ENCODE measurements around the gene GRAMD1A. TPM values are rescaled to one million over a fixed set of nuclear protein-coding genes. Genes with fewer than 3 reads are reported as not detected.
A peak's percentile ranks its signal among the peaks of the same experiment; 100 is the strongest.
"Not testable (repeated sequence)": the region's sequence is repeated elsewhere in the genome, so short reads cannot be mapped to it uniquely, and the experiment has no call there.

The GRAMD1A gene
- total RNA-seq, 2 donors from 2014 or later = 115 to 137 TPM

DNA sequence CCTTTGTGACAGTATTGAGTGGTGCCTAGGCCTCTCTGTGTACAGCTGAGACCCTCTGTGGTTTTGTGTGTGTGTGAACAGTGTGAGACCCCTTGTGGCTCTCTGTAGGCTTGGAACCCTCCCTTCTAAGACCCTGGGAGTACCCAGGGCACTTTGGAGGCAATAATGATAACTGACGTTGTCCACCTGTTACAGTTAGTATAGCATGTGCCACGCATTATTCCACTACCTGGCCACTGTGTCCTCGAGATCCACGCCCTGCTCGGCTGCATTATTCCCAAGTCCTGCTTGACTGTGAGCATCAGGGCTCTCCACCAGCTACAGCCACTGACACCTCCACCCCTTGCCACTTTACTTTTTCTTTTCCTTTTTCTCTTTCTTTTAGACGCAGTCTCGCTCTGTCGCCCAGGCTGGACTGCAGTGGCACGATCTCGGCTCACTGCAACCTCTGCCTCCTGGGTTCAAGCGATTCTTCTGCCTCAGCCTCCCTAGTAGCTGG lies 2.0 kb downstream of the GRAMD1A start:
- peak; percentile 35 for DNase-seq
- TF ChIP-seq, protein P1, sequence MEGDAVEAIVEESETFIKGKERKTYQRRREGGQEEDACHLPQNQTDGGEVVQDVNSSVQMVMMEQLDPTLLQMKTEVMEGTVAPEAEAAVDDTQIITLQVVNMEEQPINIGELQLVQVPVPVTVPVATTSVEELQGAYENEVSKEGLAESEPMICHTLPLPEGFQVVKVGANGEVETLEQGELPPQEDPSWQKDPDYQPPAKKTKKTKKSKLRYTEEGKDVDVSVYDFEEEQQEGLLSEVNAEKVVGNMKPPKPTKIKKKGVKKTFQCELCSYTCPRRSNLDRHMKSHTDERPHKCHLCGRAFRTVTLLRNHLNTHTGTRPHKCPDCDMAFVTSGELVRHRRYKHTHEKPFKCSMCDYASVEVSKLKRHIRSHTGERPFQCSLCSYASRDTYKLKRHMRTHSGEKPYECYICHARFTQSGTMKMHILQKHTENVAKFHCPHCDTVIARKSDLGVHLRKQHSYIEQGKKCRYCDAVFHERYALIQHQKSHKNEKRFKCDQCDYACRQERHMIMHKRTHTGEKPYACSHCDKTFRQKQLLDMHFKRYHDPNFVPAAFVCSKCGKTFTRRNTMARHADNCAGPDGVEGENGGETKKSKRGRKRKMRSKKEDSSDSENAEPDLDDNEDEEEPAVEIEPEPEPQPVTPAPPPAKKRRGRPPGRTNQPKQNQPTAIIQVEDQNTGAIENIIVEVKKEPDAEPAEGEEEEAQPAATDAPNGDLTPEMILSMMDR (conservative IDR thresholded peaks at IDR 0.05) = no peak
- H3K9ac ChIP-seq (ENCODE audit: extremely low read depth, low read length, poor library complexity, severe bottlenecking) = no peak overlapping the region
- 91 to 95% methylated on average over 9 to 11 of the region's 11 CpGs for WGBS, 2 experiments (ENCODE audit: insufficient coverage in 1 of 2, insufficient read length in 1 of 2)
- Mint-ChIP-seq H3K4me3 (peak overlapping the region; percentile 85), H3K4me1 (peaks cover 43% of the 10 kb centered on the region), H3K36me3 (ENCODE audit: low read depth) (peaks cover 30% of the 10 kb centered on the region), H3K27ac (peak overlapping the region; percentile 84), H3K9me3 (no peaks in the 10 kb centered on the region), H3K27me3 (ENCODE audit: insufficient read depth) (no peaks in the 10 kb centered on the region)
- H3K27ac ChIP-seq (ENCODE audit: low read depth, low read length) = no peak overlapping the region
- peaks cover 12% of the 10 kb centered on the region for H3K36me3 ChIP-seq (ENCODE audit: control insufficient read depth, insufficient read depth, low read length)
- H3K9me3 ChIP-seq (ENCODE audit: control insufficient read depth, low read length) = no peaks in the 10 kb centered on the region
- no peaks in the 10 kb centered on the region for H3K4me1 ChIP-seq (ENCODE audit: control insufficient read depth, insufficient read depth, low read length)
- H3K4me3 ChIP-seq (ENCODE audit: low read length) = peak overlapping the region; percentile 93
- no peaks in the 10 kb centered on the region for H3K27me3 ChIP-seq (ENCODE audit: control insufficient read depth, insufficient read depth, low read length, poor library complexity, severe bottlenecking)

DNA sequence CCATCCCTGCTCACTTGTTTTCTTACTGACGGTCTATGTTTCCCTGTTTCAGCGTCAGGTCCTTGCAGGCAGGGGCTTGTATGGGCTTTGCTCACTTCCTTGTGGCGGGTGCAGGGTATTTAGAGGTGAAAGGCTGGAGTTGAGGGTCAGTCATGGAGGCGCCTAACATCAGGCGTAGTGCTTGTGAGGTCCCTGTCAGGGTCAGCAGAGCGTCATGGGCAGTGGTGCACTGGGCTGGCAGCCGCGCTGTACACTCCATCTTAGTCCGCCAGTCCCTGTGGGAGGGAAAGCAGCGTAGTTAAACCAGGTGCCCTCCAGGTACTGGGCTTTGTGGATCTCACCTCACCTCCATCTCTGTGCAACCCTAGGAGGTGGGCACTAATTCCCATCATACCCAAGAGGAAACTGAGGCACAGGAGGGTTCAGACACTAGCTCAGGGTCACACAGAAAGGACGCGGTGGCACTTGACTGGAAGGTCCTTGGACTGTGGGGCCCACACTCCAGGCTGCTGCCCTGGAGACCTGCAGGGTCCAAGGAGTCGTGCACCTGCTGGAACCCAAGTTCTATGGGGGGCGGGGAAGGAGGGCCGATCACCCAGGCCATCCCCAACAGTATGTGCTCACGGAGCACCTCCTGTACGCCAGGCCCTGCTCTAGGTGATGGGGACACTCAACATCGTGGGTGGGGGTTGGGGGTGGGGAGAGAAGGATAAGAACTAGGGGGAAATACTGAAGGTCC lies 4.6 kb downstream of the GRAMD1A start:
- Mint-ChIP-seq H3K4me3 (no peak overlapping the region), H3K9me3 (no peaks in the 10 kb centered on the region), H3K27ac (peak overlapping the region; percentile 75), H3K27me3 (ENCODE audit: insufficient read depth) (no peaks in the 10 kb centered on the region), H3K4me1 (peaks cover 28% of the 10 kb centered on the region), H3K36me3 (ENCODE audit: low read depth) (peaks cover 37% of the 10 kb centered on the region)
- Histone ChIP-seq H3K27me3 (ENCODE audit: control insufficient read depth, insufficient read depth, low read length, poor library complexity, severe bottlenecking) (no peaks in the 10 kb centered on the region), H3K9me3 (ENCODE audit: control insufficient read depth, low read length) (no peaks in the 10 kb centered on the region), H3K4me1 (ENCODE audit: control insufficient read depth, insufficient read depth, low read length) (no peaks in the 10 kb centered on the region), H3K9ac (ENCODE audit: extremely low read depth, low read length, poor library complexity, severe bottlenecking) (no peak overlapping the region), H3K4me3 (ENCODE audit: low read length) (no peak overlapping the region), H3K36me3 (ENCODE audit: control insufficient read depth, insufficient read depth, low read length) (peaks cover 26% of the 10 kb centered on the region), H3K27ac (ENCODE audit: low read depth, low read length) (no peak overlapping the region)
- WGBS, 2 experiments (ENCODE audit: insufficient coverage in 1 of 2, insufficient read length in 1 of 2) = 95 to 100% methylated on average over 7 to 18 of the region's 18 CpGs
- TF ChIP-seq, protein P1 (conservative IDR thresholded peaks at IDR 0.05) = no peak
- DNase-seq = no peak

DNA sequence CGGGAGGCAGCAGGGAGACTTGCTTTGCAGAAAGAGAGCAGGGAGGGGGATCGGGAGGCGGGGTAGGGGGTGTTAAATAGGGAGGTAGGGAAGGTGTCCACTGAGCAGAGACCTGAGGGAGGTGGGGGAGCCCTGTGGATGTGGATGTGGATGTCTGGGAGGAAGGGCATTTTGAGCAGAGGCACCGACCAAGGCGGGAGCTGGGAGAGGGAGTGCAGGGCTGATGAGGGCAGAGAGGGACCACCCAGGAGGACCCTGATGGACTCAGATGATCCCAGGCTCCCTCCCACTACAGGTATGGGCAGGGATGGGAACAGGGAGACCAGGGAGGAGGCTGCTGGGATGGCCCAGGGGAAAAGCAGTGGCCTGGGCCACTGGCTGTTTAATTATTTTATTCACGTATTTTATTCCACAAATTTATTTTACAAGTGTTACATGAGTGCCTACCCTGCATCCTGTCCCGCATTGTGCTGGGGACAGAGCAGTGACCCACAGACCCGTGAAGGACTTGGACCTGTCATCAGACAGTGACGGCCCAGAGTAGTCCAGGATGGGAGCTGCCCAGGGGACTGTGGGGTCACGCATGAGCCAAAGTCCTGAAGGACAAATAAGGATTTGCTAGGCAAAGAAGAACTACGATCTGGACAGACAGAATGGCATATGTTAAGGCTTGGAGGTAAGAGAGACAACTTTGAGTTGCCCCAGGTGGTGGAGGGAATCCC lies 5.3 kb downstream of the GRAMD1A start:
- no peak for DNase-seq
- no peak overlapping the region for H3K27ac ChIP-seq (ENCODE audit: low read depth, low read length)
- no peaks in the 10 kb centered on the region for H3K4me1 ChIP-seq (ENCODE audit: control insufficient read depth, insufficient read depth, low read length)
- WGBS, 2 experiments (ENCODE audit: insufficient coverage in 1 of 2, insufficient read length in 1 of 2) = 91 to 98% methylated on average over 6 to 11 of the region's 11 CpGs
- no peak overlapping the region for H3K4me3 Mint-ChIP-seq
- H3K36me3 ChIP-seq (ENCODE audit: control insufficient read depth, insufficient read depth, low read length) = peaks cover 33% of the 10 kb centered on the region
- no peak overlapping the region for H3K4me3 ChIP-seq (ENCODE audit: low read length)
- H3K27ac Mint-ChIP-seq = peak overlapping the region; percentile 52
- no peaks in the 10 kb centered on the region for H3K27me3 ChIP-seq (ENCODE audit: control insufficient read depth, insufficient read depth, low read length, poor library complexity, severe bottlenecking)
- TF ChIP-seq, protein P1 (conservative IDR thresholded peaks at IDR 0.05) = no peak
- H3K4me1 Mint-ChIP-seq = peaks cover 28% of the 10 kb centered on the region
- H3K36me3 Mint-ChIP-seq (ENCODE audit: low read depth) = peaks cover 41% of the 10 kb centered on the region
- H3K9ac ChIP-seq (ENCODE audit: extremely low read depth, low read length, poor library complexity, severe bottlenecking) = no peak overlapping the region
- no peaks in the 10 kb centered on the region for H3K9me3 ChIP-seq (ENCODE audit: control insufficient read depth, low read length)
- H3K9me3 Mint-ChIP-seq = no peaks in the 10 kb centered on the region
- no peaks in the 10 kb centered on the region for H3K27me3 Mint-ChIP-seq (ENCODE audit: insufficient read depth)

DNA sequence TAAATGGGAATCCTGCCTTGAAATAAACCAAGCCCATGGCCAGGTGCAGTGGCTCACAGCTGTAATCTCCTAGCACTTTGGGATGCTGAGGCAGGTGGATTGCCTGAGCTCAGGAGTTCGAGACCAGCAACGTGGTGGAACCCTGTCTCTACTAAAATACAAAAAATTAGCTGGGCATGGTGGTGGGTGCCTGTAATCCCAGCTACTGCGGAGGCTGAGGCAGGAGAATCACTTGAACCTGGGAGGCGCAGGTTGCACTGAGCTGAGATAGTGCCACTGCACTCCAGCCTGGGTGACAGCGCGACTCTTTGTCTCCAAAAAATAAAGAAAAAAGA lies 5.9 kb downstream of the GRAMD1A start:
- not testable (repeated sequence) for H3K4me3 ChIP-seq (ENCODE audit: low read length); H3K27me3 ChIP-seq (ENCODE audit: control insufficient read depth, insufficient read depth, low read length, poor library complexity, severe bottlenecking); H3K27ac ChIP-seq (ENCODE audit: low read depth, low read length); DNase-seq; H3K9ac ChIP-seq (ENCODE audit: extremely low read depth, low read length, poor library complexity, severe bottlenecking); H3K4me1 ChIP-seq (ENCODE audit: control insufficient read depth, insufficient read depth, low read length); H3K9me3 ChIP-seq (ENCODE audit: control insufficient read depth, low read length); H3K9me3 Mint-ChIP-seq; H3K27me3 Mint-ChIP-seq (ENCODE audit: insufficient read depth); H3K4me3 Mint-ChIP-seq
- Mint-ChIP-seq H3K27ac (peak overlapping the region; percentile 52), H3K4me1 (peaks cover 28% of the 10 kb centered on the region), H3K36me3 (ENCODE audit: low read depth) (peaks cover 44% of the 10 kb centered on the region)
- WGBS, 2 experiments (ENCODE audit: insufficient coverage in 1 of 2, insufficient read length in 1 of 2) = 98 to 100% methylated on average over 5 to 6 of the region's 6 CpGs
- peaks cover 37% of the 10 kb centered on the region for H3K36me3 ChIP-seq (ENCODE audit: control insufficient read depth, insufficient read depth, low read length)
